ENCODE measurements around the gene FAM53C. TPM values are rescaled to one million over a fixed set of nuclear protein-coding genes. Genes with fewer than 3 reads are reported as not detected.

FAM53C gene
- total and polyA plus RNA-seq, 4 experiments from 2014 or later = 17.2 to 20.4 (median 19.1) TPM

GRCh38 chr5:138366632-138367382, 28.7 kb downstream of the FAM53C start:
- Histone ChIP-seq H3K4me3 (ENCODE audit: low read length in 2 of 2) (no peak overlapping the region), H3K27ac (ENCODE audit: low read depth, low read length) (no peak overlapping the region), H3K27me3 (ENCODE audit: insufficient read depth, low read length) (no peaks in the 10 kb centered on the region), H3K9me3 (ENCODE audit: control insufficient read depth in 1 of 2, low read length in 2 of 2) (no peaks in the 10 kb centered on the region), H3K36me3 (ENCODE audit: insufficient read depth, low read length) (no peaks in the 10 kb centered on the region), H3K4me1 (ENCODE audit: insufficient read depth, low read length) (peaks cover 36% of the 10 kb centered on the region)
- Mint-ChIP-seq H3K36me3 (peaks cover 0 to 6% of the 10 kb centered on the region in 2 donors), H3K9me3 (no peaks in the 10 kb centered on the region), H3K27ac (peak overlapping the region in 1 of 7 donors; percentile 63), H3K4me3 (peak overlapping the region in 3 of 8 donors; percentile 2 to 39 (median 8)), H3K4me1 (peaks cover 27 to 55% (median 42%) of the 10 kb centered on the region in 4 donors), H3K27me3 (no peaks in the 10 kb centered on the region)
- ChIA-PET POLR2A (ENCODE audit: partially characterized antibody) (interaction anchor here (1.5 kb wide), 2 partner anchors 14 to 29 kb away, joined by 3 to 5 read pairs; partner anchors contain the start of gene FAM53C), CTCF (ENCODE audit: partially characterized antibody) (interaction anchor here (7.1 kb wide), 1 partner anchor 13 kb away, joined by 67 read pairs; the partner anchor contains the start of gene KDM3B)
- DNase-seq = no peak
- intact Hi-C loops (cut with micrococcal nuclease) = no loop called here

GRCh38 chr5:138369261-138369660, 31.2 kb downstream of the FAM53C start:
- no peaks in the 10 kb centered on the region for H3K9me3 ChIP-seq (ENCODE audit: control insufficient read depth in 1 of 2, low read length in 2 of 2)
- ChIA-PET POLR2A (ENCODE audit: partially characterized antibody) (interaction anchor here (1.0 to 1.9 kb wide), 2 partner anchors 16 to 17 kb away, joined by 5 to 7 read pairs; no protein-coding TSS in a partner anchor), CTCF (ENCODE audit: partially characterized antibody) (interaction anchor here (1.2 to 7.1 kb wide), 2 partner anchors 16 to 23 kb away, joined by 3 to 67 read pairs; partner anchors contain the start of gene KDM3B)
- Mint-ChIP-seq H3K9me3 (no peaks in the 10 kb centered on the region), H3K4me3 (peak overlapping the region in 2 of 8 donors; percentile 40 to 52), H3K4me1 (peaks cover 27 to 48% (median 36%) of the 10 kb centered on the region in 4 donors), H3K36me3 (peaks cover 0 to 19% of the 10 kb centered on the region in 2 donors), H3K27me3 (no peaks in the 10 kb centered on the region), H3K27ac (peak overlapping the region in 4 of 7 donors; percentile 25 to 86 (median 46))
- no peaks in the 10 kb centered on the region for H3K27me3 ChIP-seq (ENCODE audit: insufficient read depth, low read length)
- DNase-seq = no peak
- no peak overlapping the region for H3K4me3 ChIP-seq (ENCODE audit: low read length in 2 of 2)
- intact Hi-C loops (cut with micrococcal nuclease) = no loop called here
- H3K4me1 ChIP-seq (ENCODE audit: insufficient read depth, low read length) = peaks cover 34% of the 10 kb centered on the region
- no peak overlapping the region for H3K27ac ChIP-seq (ENCODE audit: low read depth, low read length)
- H3K36me3 ChIP-seq (ENCODE audit: insufficient read depth, low read length) = peaks cover 7% of the 10 kb centered on the region

- Histone ChIP-seq H3K4me3 (ENCODE audit: low read length in 2 of 2) (no peak overlapping the region), H3K27me3 (ENCODE audit: insufficient read depth, low read length) (no peaks in the 10 kb centered on the region), H3K36me3 (ENCODE audit: insufficient read depth, low read length) (peaks cover 11% of the 10 kb centered on the region), H3K4me1 (ENCODE audit: insufficient read depth, low read length) (peaks cover 34% of the 10 kb centered on the region), H3K27ac (ENCODE audit: low read depth, low read length) (no peak overlapping the region), H3K9me3 (ENCODE audit: control insufficient read depth in 1 of 2, low read length in 2 of 2) (no peaks in the 10 kb centered on the region)
- peaks cover 2 to 22% of the 10 kb centered on the region in 2 donors for H3K36me3 Mint-ChIP-seq
- H3K9me3 Mint-ChIP-seq = no peaks in the 10 kb centered on the region
- CTCF ChIA-PET (ENCODE audit: partially characterized antibody) = interaction anchor here (1.2 to 7.1 kb wide), 2 partner anchors 16 to 22 kb away, joined by 3 to 67 read pairs; partner anchors contain the start of gene KDM3B
- intact Hi-C loops (cut with micrococcal nuclease) = no loop called here
- no peak for DNase-seq
- H3K4me1 Mint-ChIP-seq = peaks cover 27 to 46% (median 34%) of the 10 kb centered on the region in 4 donors
- no peaks in the 10 kb centered on the region for H3K27me3 Mint-ChIP-seq
- POLR2A ChIA-PET (ENCODE audit: partially characterized antibody) = interaction anchor here (0.7 kb wide), 1 partner anchor 11 kb away, joined by 4 read pairs; no protein-coding TSS in a partner anchor
- H3K4me3 Mint-ChIP-seq = peak overlapping the region in 1 of 8 donors; percentile 52
- H3K27ac Mint-ChIP-seq = peak overlapping the region in 2 of 7 donors; percentile 38 to 86
Measured at GRCh38 chr5:138369706-138370105, 31.6 kb downstream of the FAM53C start.

GRCh38 chr5:138370537-138370936, 32.5 kb downstream of the FAM53C start:
- DNase-seq = no peak
- no peaks in the 10 kb centered on the region for H3K27me3 ChIP-seq (ENCODE audit: insufficient read depth, low read length)
- no peak overlapping the region for H3K4me3 ChIP-seq (ENCODE audit: low read length in 2 of 2)
- POLR2A ChIA-PET (ENCODE audit: partially characterized antibody) = interaction anchor here (1.3 kb wide), 1 partner anchor 11 kb away, joined by 5 read pairs; no protein-coding TSS in a partner anchor
- H3K27ac ChIP-seq (ENCODE audit: low read depth, low read length) = no peak overlapping the region
- H3K36me3 ChIP-seq (ENCODE audit: insufficient read depth, low read length) = peaks cover 15% of the 10 kb centered on the region
- Mint-ChIP-seq H3K4me3 (no peak overlapping the region), H3K27ac (peak overlapping the region in 1 of 7 donors; percentile 52), H3K27me3 (no peaks in the 10 kb centered on the region), H3K4me1 (peaks cover 25 to 46% (median 33%) of the 10 kb centered on the region in 4 donors), H3K36me3 (peaks cover 6 to 26% of the 10 kb centered on the region in 2 donors), H3K9me3 (no peaks in the 10 kb centered on the region)
- no peaks in the 10 kb centered on the region for H3K9me3 ChIP-seq (ENCODE audit: control insufficient read depth in 1 of 2, low read length in 2 of 2)
- peaks cover 34% of the 10 kb centered on the region for H3K4me1 ChIP-seq (ENCODE audit: insufficient read depth, low read length)
- CTCF ChIA-PET (ENCODE audit: partially characterized antibody) = interaction anchor here (0.7 to 7.1 kb wide), 3 partner anchors 17 to 26 kb away, joined by 3 to 67 read pairs (median 3); partner anchors contain the start of gene KDM3B
- intact Hi-C loops (cut with micrococcal nuclease) = no loop called here

- Mint-ChIP-seq H3K9me3 (no peaks in the 10 kb centered on the region), H3K4me3 (no peak overlapping the region), H3K27me3 (no peaks in the 10 kb centered on the region), H3K36me3 (peaks cover 6 to 30% of the 10 kb centered on the region in 2 donors), H3K4me1 (peaks cover 22 to 42% (median 28%) of the 10 kb centered on the region in 4 donors), H3K27ac (no peak overlapping the region)
- Histone ChIP-seq H3K4me3 (ENCODE audit: low read length in 2 of 2) (no peak overlapping the region), H3K27me3 (ENCODE audit: insufficient read depth, low read length) (no peaks in the 10 kb centered on the region), H3K36me3 (ENCODE audit: insufficient read depth, low read length) (peaks cover 18% of the 10 kb centered on the region), H3K27ac (ENCODE audit: low read depth, low read length) (no peak overlapping the region), H3K4me1 (ENCODE audit: insufficient read depth, low read length) (peaks cover 30% of the 10 kb centered on the region), H3K9me3 (ENCODE audit: control insufficient read depth in 1 of 2, low read length in 2 of 2) (no peaks in the 10 kb centered on the region)
- intact Hi-C loops (cut with micrococcal nuclease) = no loop called here
- CTCF ChIA-PET (ENCODE audit: partially characterized antibody) = interaction anchor here (0.7 to 7.1 kb wide), 3 partner anchors 18 to 143 kb away, joined by 3 to 67 read pairs (median 3); partner anchors contain the start of gene KDM3B
- no peak for DNase-seq
- POLR2A ChIA-PET (ENCODE audit: partially characterized antibody) = interaction anchor here (0.6 to 1.3 kb wide), 2 partner anchors 10 to 205 kb away, joined by 3 to 5 read pairs; no protein-coding TSS in a partner anchor
Measured at GRCh38 chr5:138371454-138371853, 33.4 kb downstream of the FAM53C start.

- Mint-ChIP-seq H3K36me3 (peaks cover 12 to 37% of the 10 kb centered on the region in 2 donors), H3K4me1 (peaks cover 15 to 35% (median 22%) of the 10 kb centered on the region in 4 donors), H3K9me3 (no peaks in the 10 kb centered on the region), H3K4me3 (no peak overlapping the region), H3K27me3 (no peaks in the 10 kb centered on the region), H3K27ac (no peak overlapping the region)
- H3K27ac ChIP-seq (ENCODE audit: low read depth, low read length) = no peak overlapping the region
- H3K4me1 ChIP-seq (ENCODE audit: insufficient read depth, low read length) = peaks cover 23% of the 10 kb centered on the region
- no peak for DNase-seq
- intact Hi-C loops (cut with micrococcal nuclease) = no loop called here
- H3K36me3 ChIP-seq (ENCODE audit: insufficient read depth, low read length) = peaks cover 25% of the 10 kb centered on the region
- ChIA-PET CTCF (ENCODE audit: partially characterized antibody) (interaction anchor here (7.1 kb wide), 1 partner anchor 19 kb away, joined by 67 read pairs; the partner anchor contains the start of gene KDM3B), POLR2A (ENCODE audit: partially characterized antibody) (interaction anchor here (1.3 kb wide), 1 partner anchor 20 kb away, joined by 3 read pairs; no protein-coding TSS in a partner anchor)
- H3K27me3 ChIP-seq (ENCODE audit: insufficient read depth, low read length) = no peaks in the 10 kb centered on the region
- no peak overlapping the region for H3K4me3 ChIP-seq (ENCODE audit: low read length in 2 of 2)
- no peaks in the 10 kb centered on the region for H3K9me3 ChIP-seq (ENCODE audit: control insufficient read depth in 1 of 2, low read length in 2 of 2)
Measured at GRCh38 chr5:138372225-138372624, 34.2 kb downstream of the FAM53C start.
